NCI-H2171 treated with DMSO at 0.1 percent for 48 hours (cell line): ENCODE measurements around the gene ITPRID1.
"Not testable (repeated sequence)": the region's sequence is repeated elsewhere in the genome, so short reads cannot be mapped to it uniquely, and the experiment has no call there.

Source experiments
- DNase-seq: peaks from one replicate; lab custom pipeline; 2025; lab: John Stamatoyannopoulos, UW

Gene ITPRID1

GRCh38 chr7:31513790-31514189 is at the start of gene ITPRID1:
Gene ITPRID1, plus strand, starts transcription at chr7:31514090. Its CDS starts 38,935 bp downstream, at chr7:31553025.
- DNase-seq = no peak

GRCh38 chr7:31464601-31465000 is 49.3 kb upstream of the ITPRID1 start:
- DNase-seq = no peak

DNA sequence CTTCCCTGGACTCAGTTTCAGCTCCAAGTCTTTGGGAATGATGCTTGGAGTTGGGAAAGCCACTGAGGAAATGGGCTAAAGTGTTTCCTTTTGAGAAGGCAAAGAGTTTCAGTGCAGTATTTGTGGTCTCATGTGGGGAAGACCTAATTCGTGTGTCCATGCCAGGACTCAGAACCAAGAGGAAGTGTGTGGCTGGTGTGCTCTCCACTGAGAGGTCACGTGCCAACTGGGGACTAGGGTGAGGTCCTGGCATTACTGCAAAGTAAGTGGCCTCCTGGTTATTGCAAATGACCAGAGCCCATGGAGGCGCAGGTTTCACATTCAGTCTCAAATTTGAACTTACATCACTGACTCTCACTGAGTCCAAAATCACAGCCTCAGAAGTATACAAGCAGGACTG is 48.6 kb upstream of the ITPRID1 start:
- DNase-seq = no peak

- no peak for DNase-seq
These were observed 47.9 kb upstream of the ITPRID1 start for GRCh38 chr7:31466036-31466435.

- not testable (repeated sequence) for DNase-seq
These were observed 43.0 kb upstream of the ITPRID1 start for GRCh38 chr7:31470883-31471282.

DNA sequence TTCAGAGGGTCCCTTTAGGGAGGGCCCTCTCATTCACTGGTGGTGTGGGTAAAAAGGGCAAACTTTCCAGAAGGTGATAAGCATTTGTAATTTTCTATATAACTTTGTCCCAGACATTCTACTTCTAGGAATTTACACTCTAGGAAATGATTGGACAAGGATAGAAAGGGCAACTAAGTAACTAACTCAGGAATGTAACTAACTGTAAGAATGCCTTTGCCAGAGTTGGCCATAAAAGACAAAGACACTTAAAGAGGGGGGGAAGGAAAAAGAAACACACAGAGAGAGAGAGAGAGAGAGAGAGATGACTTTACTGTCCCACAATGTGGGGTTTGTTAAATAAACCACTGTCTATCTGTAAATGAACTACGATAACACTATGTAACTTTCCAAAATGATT is 38.5 kb upstream of the ITPRID1 start:
- DNase-seq = no peak

GRCh38 chr7:31476073-31476745 is 37.7 kb upstream of the ITPRID1 start:
- DNase-seq = no peak

DNA sequence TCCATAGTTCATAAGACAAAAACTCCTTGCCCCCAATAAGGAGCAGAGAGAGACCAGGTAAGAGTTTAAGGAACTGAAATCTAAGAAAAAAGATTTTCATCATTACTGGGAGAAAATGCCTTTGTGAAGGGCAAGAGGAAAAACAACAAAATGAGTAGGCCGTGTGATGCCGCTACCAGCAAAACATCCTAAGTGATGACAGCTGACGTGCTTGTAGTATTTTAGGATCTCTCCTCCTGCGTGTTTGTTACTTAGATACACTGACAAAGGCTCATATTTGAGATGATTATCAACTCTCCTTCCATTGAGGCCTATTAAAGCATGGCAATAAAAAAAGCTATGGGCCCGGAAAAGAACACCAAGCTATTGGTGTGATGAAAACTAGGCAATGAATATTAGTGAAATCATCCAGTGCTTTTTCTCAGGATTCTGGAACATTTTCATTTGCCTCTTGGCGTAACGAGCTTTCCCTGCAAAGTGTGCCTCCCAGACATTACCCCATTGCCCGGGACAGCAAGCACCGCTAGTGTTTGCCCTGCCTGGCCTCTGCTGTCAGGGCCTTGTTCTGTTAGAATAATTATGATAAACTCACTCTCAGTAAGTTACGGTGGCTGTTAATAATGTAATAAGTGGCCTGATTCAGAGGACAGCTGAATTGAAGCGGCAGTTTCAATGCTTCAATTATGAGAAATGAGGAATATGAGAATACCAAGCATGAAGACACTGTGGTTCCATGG is 36.8 kb upstream of the ITPRID1 start:
- DNase-seq = no peak

DNA sequence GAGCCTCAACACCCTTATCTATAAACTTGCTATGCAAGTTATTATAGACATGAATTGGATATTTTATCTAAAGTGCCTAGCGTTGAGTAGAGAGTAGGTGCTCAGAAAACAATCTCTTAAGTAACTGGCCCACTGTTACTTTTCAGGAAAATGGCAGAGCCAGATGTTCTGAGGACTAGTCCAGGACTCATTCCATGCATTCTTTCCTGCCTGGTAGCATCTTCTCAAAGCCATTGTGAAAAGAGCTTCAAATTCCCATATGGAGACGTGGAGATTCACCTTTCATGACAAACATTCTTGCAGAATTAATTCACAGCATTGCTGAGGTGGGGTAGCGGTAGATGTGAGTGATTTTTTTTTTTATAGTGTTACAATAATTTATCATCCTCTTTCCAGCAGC is 35.9 kb upstream of the ITPRID1 start:
- DNase-seq = no peak

DNA sequence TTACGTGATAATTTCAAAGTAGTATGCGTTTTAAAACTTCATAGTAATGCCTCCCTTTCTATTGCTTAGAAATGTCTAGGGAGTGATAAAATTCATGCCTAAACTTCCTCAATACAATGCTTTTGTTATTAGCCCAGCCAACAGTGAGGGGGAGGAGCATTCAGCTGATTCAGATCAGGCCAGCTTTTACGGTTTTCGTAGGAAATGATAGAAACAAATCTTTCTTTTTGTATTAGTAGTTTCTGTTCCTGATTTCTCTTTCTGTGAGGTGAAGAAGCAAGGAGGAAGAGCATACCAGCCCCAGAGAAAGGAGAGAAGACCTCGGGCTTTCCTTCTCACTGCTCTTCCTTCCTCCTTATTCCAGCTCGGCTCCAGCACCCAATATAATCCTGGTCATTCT is 35.2 kb upstream of the ITPRID1 start:
- DNase-seq = no peak

DNA sequence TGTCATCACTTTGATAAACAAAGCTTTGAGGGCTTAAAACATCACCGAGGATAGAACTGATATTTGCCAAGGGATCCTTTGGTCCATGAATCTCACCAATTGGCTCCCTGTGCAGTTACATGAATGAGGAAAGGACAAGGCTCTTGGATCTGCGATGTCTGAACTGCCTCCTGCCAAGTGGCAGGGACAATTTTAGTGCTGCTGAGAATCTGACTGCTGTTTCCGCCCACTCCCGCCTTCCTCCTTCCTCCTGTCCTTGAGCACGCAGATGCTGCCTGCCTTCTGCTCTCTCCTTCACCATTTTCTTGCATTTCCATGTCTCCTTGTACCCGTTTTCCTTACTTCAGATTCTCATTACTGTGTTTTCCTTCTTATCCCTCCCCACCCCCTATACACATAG is 26.8 kb upstream of the ITPRID1 start:
- DNase-seq = no peak

GRCh38 chr7:31487476-31487875 is 26.4 kb upstream of the ITPRID1 start:
- DNase-seq = no peak

DNA sequence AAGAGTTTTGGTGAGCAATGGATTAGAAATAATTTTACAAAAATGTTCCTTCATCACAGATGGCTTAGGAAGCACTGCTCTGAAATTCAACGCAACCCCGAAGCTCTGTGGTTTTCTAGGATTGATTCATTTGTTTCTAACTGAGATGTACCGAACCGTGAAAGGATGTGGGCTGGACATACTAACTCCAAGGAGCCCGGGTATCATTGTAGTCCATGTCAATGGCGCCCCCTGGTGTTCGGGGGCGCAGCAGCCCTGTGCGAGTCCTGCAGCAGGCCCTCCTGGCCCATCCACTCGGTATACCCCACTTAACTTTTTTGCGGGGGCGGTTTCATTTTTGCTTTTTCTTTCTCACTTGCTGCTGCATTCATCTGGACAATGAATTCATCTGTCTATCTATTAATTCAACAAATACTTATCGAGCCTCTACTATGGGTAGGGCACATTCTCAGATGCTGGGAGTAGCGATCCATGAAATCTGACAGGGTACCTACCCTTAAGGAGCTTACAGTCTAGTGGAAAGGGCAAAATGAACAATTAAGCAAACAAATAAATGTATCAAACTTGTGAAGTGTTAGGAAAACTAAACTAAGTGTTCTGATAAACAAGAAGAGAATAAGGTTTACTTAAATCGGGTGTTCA is 25.2 kb upstream of the ITPRID1 start:
- no peak for DNase-seq

GRCh38 chr7:31490796-31491314 is 23.0 kb upstream of the ITPRID1 start:
- DNase-seq = no peak

DNA sequence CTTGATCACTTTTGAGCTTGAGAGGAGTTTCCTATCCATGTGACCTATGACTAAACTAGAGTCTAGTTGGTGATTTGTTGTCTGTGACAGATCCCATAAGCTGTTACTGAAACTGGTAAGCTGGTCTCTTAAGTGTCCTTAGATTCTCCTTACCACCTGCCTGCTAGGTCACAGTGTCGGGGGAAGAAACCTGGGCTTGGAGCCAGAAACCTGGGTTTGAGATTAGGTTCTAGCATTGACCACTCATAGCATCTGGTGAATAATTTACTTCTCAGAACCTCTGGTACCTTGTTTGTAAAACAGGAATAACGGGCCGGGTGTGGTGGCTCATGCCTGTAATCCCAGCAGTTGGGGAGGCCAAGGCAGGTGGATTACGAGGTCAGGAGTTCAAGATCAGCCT is 21.8 kb upstream of the ITPRID1 start:
- no peak for DNase-seq

GRCh38 chr7:31493714-31494181 is 20.1 kb upstream of the ITPRID1 start:
- DNase-seq = no peak

DNA sequence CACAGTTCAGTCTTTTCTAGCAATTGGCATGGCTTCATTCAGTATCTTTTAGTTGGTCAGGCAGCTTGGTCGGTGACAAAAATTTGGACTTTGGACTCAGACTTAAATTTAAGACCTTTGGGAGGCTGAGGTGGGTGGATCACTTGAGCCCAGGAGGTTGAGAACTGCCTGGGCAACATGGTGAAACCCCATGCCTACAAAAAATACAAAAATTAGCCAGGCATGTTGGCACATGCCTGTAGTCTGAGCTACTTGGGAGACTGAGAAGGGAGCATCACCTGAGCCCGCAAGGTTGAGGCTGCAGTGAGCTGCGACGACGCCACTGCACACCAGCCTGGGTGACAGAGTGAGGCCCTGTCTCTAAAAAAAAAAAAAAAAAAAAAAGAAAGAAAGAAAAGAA is 19.5 kb upstream of the ITPRID1 start:
- DNase-seq = peak; percentile 21

GRCh38 chr7:31495653-31496052 is 18.2 kb upstream of the ITPRID1 start:
- DNase-seq = no peak

GRCh38 chr7:31497516-31497915 is 16.4 kb upstream of the ITPRID1 start:
- DNase-seq = no peak

- DNase-seq = no peak
These were observed 13.2 kb upstream of the ITPRID1 start for GRCh38 chr7:31500656-31501055.

DNA sequence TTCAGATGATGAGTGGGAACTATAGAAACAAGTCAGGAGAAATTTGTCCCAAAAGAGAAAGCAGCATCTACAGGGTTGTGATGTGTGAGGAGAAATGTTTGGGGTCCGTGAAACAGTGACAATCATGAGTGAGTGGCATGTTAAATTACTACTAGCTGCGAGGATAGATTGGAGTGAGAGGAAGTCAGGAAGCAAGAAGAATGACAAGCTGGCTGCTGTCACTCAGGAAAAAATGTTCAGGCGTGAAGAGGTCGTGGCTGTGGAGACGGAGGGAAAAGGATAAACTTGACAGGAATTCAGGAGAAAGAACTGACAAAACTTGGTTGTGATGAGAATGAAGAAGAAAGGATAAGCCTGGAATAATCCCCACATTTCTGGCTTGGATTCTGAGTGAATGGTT is 5.1 kb upstream of the ITPRID1 start:
- DNase-seq = no peak

DNA sequence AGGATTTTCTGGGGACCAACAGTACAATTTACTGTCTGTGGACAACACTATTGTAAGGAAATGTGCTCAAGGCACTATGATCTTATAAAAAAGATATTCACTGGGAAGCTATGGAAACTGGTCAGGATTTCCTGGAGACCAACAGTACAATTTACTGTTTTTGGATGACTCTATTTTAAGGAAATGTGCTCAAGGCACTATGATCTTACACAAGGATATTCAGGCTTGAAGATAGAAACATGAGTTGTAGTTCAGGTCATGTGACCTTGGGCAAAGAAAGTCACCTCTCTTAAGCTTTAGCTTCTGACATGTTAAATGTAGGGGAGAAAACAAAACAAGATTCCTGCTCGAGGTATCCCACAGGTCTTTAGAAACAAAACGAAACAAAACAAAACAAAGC is 1.7 kb upstream of the ITPRID1 start:
- DNase-seq = no peak
